MCF 10A (cell line): Measurements from ENCODE around the gene CADM4. TPM values are rescaled to one million over a fixed set of nuclear protein-coding genes. Genes with fewer than 3 reads are reported as not detected.
A peak's percentile ranks its signal among the peaks of the same experiment; 100 is the strongest.

ENCODE experiments used
- Bru-seq: library from RNA; stranded (reverse); fragments of 400-500 nt; gene quantifications from one replicate; lab custom pipeline; 2021; lab: Mats Ljungman, UMichigan
- BruChase-seq, 2 experiments: library from RNA; stranded (reverse); fragments of 400-500 nt; gene quantifications; one replicate each; lab custom pipeline; 2021; lab: Mats Ljungman, UMichigan
- BruUV-seq: library from RNA; stranded (reverse); fragments of 400-500 nt; replicated peaks from 2 replicates; lab custom pipeline; 2021; lab: Mats Ljungman, UMichigan
- CTCF ChIA-PET: fragments of 300-600 bp; sonication (Branson Sonifier 250); formaldehyde crosslinking; extraction: SDS; loops from one replicate; lab custom pipeline; 2021; ENCODE audit warnings: antibody characterized with exemption, inconsistent platforms; lab: Yijun Ruan, JAX
- POLR2A ChIA-PET: fragments of 300-600, 350-650 bp; sonication (Branson Sonifier 250); formaldehyde crosslinking; extraction: SDS; loops from one replicate; lab custom pipeline; 2020; ENCODE audit warnings: antibody characterized with exemption, inconsistent platforms; lab: Yijun Ruan, JAX
- DNase-seq: peaks from one replicate; pipeline ENCODE4 v3.0.0-alpha.2; 2018; ENCODE audit not compliant: unreplicated experiment
- H3K27ac Mint-ChIP-seq: one replicate; pipeline ENCODE4 v1.8.0; 2022; ENCODE audit warnings: mild to moderate bottlenecking, low read depth, mixed read lengths; ENCODE audit not compliant: unreplicated experiment
- H3K27me3 Mint-ChIP-seq: one replicate; pipeline ENCODE4 v1.8.0; 2022; ENCODE audit warnings: mixed read lengths; ENCODE audit not compliant: insufficient read depth, unreplicated experiment
- H3K36me3 Mint-ChIP-seq: one replicate; pipeline ENCODE4 v1.8.0; 2022; ENCODE audit warnings: mild to moderate bottlenecking, moderate library complexity, mixed read lengths; ENCODE audit not compliant: insufficient read depth, unreplicated experiment
- H3K4me1 Mint-ChIP-seq: one replicate; pipeline ENCODE4 v1.8.0; 2022; ENCODE audit warnings: mixed read lengths; ENCODE audit not compliant: insufficient read depth, unreplicated experiment
- H3K4me3 Mint-ChIP-seq: one replicate; pipeline ENCODE4 v1.8.0; 2022; ENCODE audit warnings: mild to moderate bottlenecking, moderate library complexity, mixed read lengths; ENCODE audit not compliant: unreplicated experiment
- H3K9me3 Mint-ChIP-seq: one replicate; pipeline ENCODE4 v1.8.0; 2022; ENCODE audit warnings: mixed read lengths; ENCODE audit not compliant: unreplicated experiment
- intact Hi-C: fragments of 100-400 bp; cut with micrococcal nuclease; formaldehyde crosslinking; loops from 2 replicates; pipeline ENCODE4 v1.14.1; 2022
- long read RNA-seq: library from polyadenylated mRNA; stranded (forward); transcript quantifications from one replicate; pipeline ENCODE4 v2.0.0, GENCODE V29; 2022
- total RNA-seq: library from RNA; stranded (reverse); gene quantifications from 2 replicates; pipeline ENCODE4 v1.2.3, GENCODE V29; 2022
- TF ChIP-seq, protein P1 (sequence below): fragments of 200-600 bp; IDR thresholded peaks from one replicate; pipeline ENCODE4 v1.8.0; 2022; ENCODE audit warnings: antibody characterized with exemption, mild to moderate bottlenecking; ENCODE audit not compliant: unreplicated experiment

Gene CADM4, protein sequence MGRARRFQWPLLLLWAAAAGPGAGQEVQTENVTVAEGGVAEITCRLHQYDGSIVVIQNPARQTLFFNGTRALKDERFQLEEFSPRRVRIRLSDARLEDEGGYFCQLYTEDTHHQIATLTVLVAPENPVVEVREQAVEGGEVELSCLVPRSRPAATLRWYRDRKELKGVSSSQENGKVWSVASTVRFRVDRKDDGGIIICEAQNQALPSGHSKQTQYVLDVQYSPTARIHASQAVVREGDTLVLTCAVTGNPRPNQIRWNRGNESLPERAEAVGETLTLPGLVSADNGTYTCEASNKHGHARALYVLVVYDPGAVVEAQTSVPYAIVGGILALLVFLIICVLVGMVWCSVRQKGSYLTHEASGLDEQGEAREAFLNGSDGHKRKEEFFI
- total RNA-seq (3.2 and 3.8 TPM in 2 replicates), Bru-seq, nascent RNA (percentile 30 among the genes with signal in this experiment), BruChase-seq, experiment 1, labeled RNA remaining after a 6-hour chase (percentile 28 among the genes with signal in this experiment), BruChase-seq, experiment 2, labeled RNA remaining after a 2-hour chase (percentile 24 among the genes with signal in this experiment)
- long read RNA-seq, partial matches to known transcripts, result 0 of 2 reads
- long read RNA-seq, other reads (novel, unspliced or antisense), result 1 of 2 reads

- ChIA-PET POLR2A (no interaction called here), CTCF (interaction anchor here (0.6 kb wide), 1 partner anchor 8 kb away, joined by 3 read pairs; no protein-coding TSS in a partner anchor)
- intact Hi-C loops, result no loop called here
- no TSS peak for BruUV-seq
- peak within 1 kb of the TSS; percentile 52 for H3K27ac Mint-ChIP-seq
- TF ChIP-seq, protein P1, sequence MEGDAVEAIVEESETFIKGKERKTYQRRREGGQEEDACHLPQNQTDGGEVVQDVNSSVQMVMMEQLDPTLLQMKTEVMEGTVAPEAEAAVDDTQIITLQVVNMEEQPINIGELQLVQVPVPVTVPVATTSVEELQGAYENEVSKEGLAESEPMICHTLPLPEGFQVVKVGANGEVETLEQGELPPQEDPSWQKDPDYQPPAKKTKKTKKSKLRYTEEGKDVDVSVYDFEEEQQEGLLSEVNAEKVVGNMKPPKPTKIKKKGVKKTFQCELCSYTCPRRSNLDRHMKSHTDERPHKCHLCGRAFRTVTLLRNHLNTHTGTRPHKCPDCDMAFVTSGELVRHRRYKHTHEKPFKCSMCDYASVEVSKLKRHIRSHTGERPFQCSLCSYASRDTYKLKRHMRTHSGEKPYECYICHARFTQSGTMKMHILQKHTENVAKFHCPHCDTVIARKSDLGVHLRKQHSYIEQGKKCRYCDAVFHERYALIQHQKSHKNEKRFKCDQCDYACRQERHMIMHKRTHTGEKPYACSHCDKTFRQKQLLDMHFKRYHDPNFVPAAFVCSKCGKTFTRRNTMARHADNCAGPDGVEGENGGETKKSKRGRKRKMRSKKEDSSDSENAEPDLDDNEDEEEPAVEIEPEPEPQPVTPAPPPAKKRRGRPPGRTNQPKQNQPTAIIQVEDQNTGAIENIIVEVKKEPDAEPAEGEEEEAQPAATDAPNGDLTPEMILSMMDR, result no peak
- no peaks in the 10 kb centered on the region for H3K36me3 Mint-ChIP-seq
- DNase-seq, result no peak
- peak within 1 kb of the TSS; percentile 84 for H3K4me3 Mint-ChIP-seq
- peaks cover 36% of the 10 kb centered on the region for H3K27me3 Mint-ChIP-seq
- H3K4me1 Mint-ChIP-seq, result peaks cover 21% of the 10 kb centered on the region
- H3K9me3 Mint-ChIP-seq, result no peaks in the 10 kb centered on the region
These were observed at the start of gene CADM4 for GRCh38 chr19:43639519-43640423. Gene CADM4 (minus strand): TSS chr19:43639850. CDS start chr19:43639790, 60 bp downstream.

DNA sequence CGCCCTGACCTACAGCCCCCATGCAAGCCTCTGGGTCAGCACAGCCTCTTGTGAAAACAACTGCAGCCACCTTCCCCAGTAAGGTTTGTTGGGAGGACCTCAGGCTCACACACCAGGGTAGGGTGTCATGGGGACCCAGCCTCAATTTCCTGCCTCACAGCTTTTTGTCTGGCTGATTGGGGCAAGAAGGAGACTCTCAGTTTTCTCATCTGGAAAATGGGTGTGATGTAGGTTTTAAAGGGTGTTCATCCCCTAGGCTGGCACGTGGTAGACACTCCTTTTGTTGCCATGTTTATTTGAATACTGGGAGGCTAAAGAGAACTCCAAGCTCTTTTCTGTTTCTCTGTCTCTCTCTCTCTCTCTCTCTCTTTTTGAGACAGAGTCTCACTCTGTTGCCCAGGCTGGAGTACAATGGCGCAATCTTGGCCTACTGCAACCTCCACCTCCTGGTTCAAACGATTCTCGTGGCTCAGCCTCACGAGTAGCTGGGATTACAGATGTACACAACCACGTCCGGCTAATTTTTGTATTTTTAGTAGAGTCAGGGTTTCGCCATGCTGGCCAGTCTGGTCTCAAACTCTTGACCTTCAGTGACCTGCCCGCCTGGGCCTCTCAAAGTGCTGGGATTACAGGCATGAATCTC is 48.5 kb upstream of the CADM4 start:
- no peaks in the 10 kb centered on the region for H3K27me3 Mint-ChIP-seq
- no peaks in the 10 kb centered on the region for H3K9me3 Mint-ChIP-seq
- CTCF ChIA-PET, result interaction anchor here (0.6 to 1.2 kb wide), 6 partner anchors 19 to 995 kb away, joined by 3 to 4 read pairs (median 3); no protein-coding TSS in a partner anchor
- no peak for DNase-seq
- no peak overlapping the region for H3K4me3 Mint-ChIP-seq
- TF ChIP-seq, protein P1, result no peak
- POLR2A ChIA-PET, result interaction anchor here (0.5 kb wide), 1 partner anchor 8 kb away, joined by 4 read pairs; no protein-coding TSS in a partner anchor
- no peaks in the 10 kb centered on the region for H3K36me3 Mint-ChIP-seq
- no TSS peak for BruUV-seq
- no peak overlapping the region for H3K27ac Mint-ChIP-seq
- H3K4me1 Mint-ChIP-seq, result peaks cover 12% of the 10 kb centered on the region
- intact Hi-C loops, result no loop called here

- CTCF ChIA-PET, result interaction anchor here (0.6 to 0.7 kb wide), 4 partner anchors 20 to 194 kb away, joined by 3 to 8 read pairs (median 4); no protein-coding TSS in a partner anchor
- Mint-ChIP-seq H3K27ac (no peak overlapping the region), H3K36me3 (no peaks in the 10 kb centered on the region), H3K4me1 (peaks cover 12% of the 10 kb centered on the region), H3K27me3 (no peaks in the 10 kb centered on the region), H3K9me3 (no peaks in the 10 kb centered on the region), H3K4me3 (no peak overlapping the region)
- TF ChIP-seq, protein P1, result no peak
- DNase-seq, result no peak
- intact Hi-C loops, result no loop called here
- POLR2A ChIA-PET, result interaction anchor here (0.5 to 1.4 kb wide), 3 partner anchors 8 to 12 kb away, joined by 4 to 5 read pairs (median 4); no protein-coding TSS in a partner anchor
- BruUV-seq, result no TSS peak
These were observed 48.0 kb upstream of the CADM4 start for GRCh38 chr19:43687660-43687997.
